GM19438 (cell line): Measurements from ENCODE around the gene KRT83.

Experiments
- ATAC-seq: cut with Tn5 transposase; IDR thresholded peaks from one replicate; pipeline ENCODE4 v1.9.1; 2021; ENCODE audit warnings: low read depth; ENCODE audit not compliant: unreplicated experiment

The KRT83 gene

GRCh38 chr12:52320784-52321400 is at the start of gene KRT83:
Gene KRT83 (minus strand): TSS chr12:52321398. CDS start chr12:52321335, 63 bp downstream.
- ATAC-seq = no peak

- no peak for ATAC-seq
Observed at GRCh38 chr12:52369809-52370208, 48.6 kb upstream of the KRT83 start.

- no peak for ATAC-seq
Observed at GRCh38 chr12:52369211-52369610, 48.0 kb upstream of the KRT83 start.

- ATAC-seq = no peak
Observed at GRCh38 chr12:52368508-52368907, 47.3 kb upstream of the KRT83 start.

GRCh38 chr12:52367876-52368275 is 46.7 kb upstream of the KRT83 start:
- ATAC-seq = no peak

- no peak for ATAC-seq
Observed at GRCh38 chr12:52366738-52367485, 45.7 kb upstream of the KRT83 start, which contains the start of gene KRT85. Gene KRT85 (minus strand): TSS chr12:52367481. CDS start chr12:52367405, 76 bp downstream.

- no peak for ATAC-seq
Observed at GRCh38 chr12:52364901-52365489, 43.8 kb upstream of the KRT83 start.

- ATAC-seq = no peak
Observed at GRCh38 chr12:52364061-52364460, 42.9 kb upstream of the KRT83 start.

- ATAC-seq = no peak
Observed at GRCh38 chr12:52363111-52363679, 42.0 kb upstream of the KRT83 start.

- no peak for ATAC-seq
Observed at GRCh38 chr12:52362118-52362726, 41.0 kb upstream of the KRT83 start.

- no peak for ATAC-seq
Observed at GRCh38 chr12:52361553-52361952, 40.4 kb upstream of the KRT83 start.

GRCh38 chr12:52360663-52361271 is 39.6 kb upstream of the KRT83 start:
- ATAC-seq = no peak

- no peak for ATAC-seq
Observed at GRCh38 chr12:52360106-52360662, 39.0 kb upstream of the KRT83 start.

GRCh38 chr12:52359621-52360061 is 38.4 kb upstream of the KRT83 start:
- ATAC-seq = no peak

- ATAC-seq = peak; percentile 100
Observed at GRCh38 chr12:52358575-52359350, 37.6 kb upstream of the KRT83 start.

- ATAC-seq = no peak
Observed at GRCh38 chr12:52356762-52357580, 35.8 kb upstream of the KRT83 start.

GRCh38 chr12:52356031-52356761 is 35.0 kb upstream of the KRT83 start:
- ATAC-seq = no peak

GRCh38 chr12:52355176-52355575 is 34.0 kb upstream of the KRT83 start:
- ATAC-seq = no peak
